AG09309 (cell line): ENCODE data around the gene TCFL5.
"Not testable (repeated sequence)": the region's sequence is repeated elsewhere in the genome, so short reads cannot be mapped to it uniquely, and the experiment has no call there.

Experiments used
- DNase-seq: peaks from one replicate; pipeline ENCODE4 v3.0.0-alpha.2; 2010; ENCODE audit warnings: low read depth
- H3K4me3 ChIP-seq: 2 replicates; pipeline ENCODE4 v1.5.1; 2011; ENCODE audit warnings: mild to moderate bottlenecking, low read depth, low read length, moderate library complexity; ENCODE audit not compliant: control insufficient read depth
- TF ChIP-seq, protein P1 (sequence below): IDR thresholded peaks from 2 replicates; pipeline ENCODE4 v1.5.1; 2011; ENCODE audit warnings: mild to moderate bottlenecking, low read depth, low read length, inconsistent platforms; ENCODE audit not compliant: insufficient read depth, control insufficient read depth; ENCODE audit errors: missing control alignments

Gene TCFL5

DNA sequence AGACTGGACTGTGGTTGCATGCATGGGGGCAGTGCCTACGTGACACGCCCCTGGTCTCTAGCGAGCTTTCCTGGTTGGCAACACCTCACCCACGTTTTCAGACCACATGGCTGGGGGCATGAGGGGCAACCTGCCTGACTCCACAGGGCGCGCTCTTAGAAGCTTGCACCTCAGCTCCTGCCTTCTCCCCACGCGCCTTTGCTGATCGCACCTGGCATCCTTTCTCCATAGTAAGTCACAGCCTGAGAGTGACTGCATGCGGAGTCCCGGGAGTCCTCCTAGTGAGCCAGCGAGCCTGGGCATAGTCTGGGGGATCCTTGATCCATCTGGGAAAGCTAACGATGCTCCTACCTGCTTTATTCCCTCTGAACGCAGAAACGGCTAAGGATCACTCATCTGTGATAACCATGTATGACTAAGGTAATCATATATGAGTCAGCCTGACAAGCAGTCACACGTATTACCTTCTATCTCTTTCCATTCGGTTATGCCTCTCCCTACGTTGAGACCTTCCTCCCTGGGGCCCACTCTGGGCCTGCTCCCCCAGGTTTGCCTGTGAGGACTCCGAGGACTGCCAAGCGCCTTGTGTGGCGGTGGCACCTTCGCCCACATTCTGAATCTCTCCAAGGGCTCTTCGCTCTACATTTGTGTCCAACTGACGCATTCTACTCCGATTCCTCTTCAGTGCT lies 4.5 kb downstream of the TCFL5 start:
- TF ChIP-seq, protein P1, sequence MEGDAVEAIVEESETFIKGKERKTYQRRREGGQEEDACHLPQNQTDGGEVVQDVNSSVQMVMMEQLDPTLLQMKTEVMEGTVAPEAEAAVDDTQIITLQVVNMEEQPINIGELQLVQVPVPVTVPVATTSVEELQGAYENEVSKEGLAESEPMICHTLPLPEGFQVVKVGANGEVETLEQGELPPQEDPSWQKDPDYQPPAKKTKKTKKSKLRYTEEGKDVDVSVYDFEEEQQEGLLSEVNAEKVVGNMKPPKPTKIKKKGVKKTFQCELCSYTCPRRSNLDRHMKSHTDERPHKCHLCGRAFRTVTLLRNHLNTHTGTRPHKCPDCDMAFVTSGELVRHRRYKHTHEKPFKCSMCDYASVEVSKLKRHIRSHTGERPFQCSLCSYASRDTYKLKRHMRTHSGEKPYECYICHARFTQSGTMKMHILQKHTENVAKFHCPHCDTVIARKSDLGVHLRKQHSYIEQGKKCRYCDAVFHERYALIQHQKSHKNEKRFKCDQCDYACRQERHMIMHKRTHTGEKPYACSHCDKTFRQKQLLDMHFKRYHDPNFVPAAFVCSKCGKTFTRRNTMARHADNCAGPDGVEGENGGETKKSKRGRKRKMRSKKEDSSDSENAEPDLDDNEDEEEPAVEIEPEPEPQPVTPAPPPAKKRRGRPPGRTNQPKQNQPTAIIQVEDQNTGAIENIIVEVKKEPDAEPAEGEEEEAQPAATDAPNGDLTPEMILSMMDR: no peak
- no peak for DNase-seq

DNA sequence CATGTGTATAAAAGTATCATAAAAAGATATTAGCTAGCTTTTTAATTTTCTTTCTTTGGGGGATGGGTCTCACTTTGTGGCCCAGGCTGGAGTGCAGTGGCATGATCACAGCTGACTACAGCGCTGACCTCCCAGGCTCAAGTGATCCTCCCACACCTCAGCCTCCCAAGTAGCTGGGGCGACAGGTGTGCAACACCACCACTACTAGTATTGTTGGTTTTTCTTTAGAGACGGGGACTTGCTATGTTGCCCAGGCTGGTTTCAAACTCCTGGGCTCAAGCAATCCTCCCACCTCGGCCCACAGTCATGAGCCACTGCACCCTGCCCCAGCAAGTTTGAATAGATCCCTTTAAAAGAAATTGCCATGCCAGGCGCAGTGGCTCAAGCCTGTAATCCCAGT lies 6.5 kb downstream of the TCFL5 start:
- no peak for DNase-seq
- TF ChIP-seq, protein P1: no peak

More for the DNA sequence above, 4.5 kb downstream of the TCFL5 start:
- no peak overlapping the region for H3K4me3 ChIP-seq

DNA sequence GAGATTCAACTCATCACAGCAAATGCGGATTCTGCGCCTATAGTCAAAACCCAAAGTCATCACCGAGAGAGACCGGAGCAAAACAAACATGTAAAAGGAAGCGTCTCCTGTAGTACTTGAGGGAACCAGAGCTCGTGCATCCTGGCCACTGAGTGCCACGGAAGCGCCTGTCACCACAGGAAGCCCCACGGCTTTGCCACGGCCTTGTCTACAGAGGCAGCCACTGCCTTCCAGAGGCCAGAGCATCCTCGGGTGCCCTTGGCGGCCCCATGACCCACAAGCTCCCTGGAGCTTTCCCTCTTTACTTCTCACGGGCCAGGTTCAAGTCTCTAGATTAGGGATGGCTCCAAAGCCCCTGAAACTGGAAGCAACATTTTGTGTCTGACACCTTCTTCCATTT lies 7.5 kb downstream of the TCFL5 start:
- TF ChIP-seq, protein P1: no peak
- DNase-seq: no peak
- no peak overlapping the region for H3K4me3 ChIP-seq

More for the DNA sequence above, 6.5 kb downstream of the TCFL5 start:
- H3K4me3 ChIP-seq: no peak overlapping the region

DNA sequence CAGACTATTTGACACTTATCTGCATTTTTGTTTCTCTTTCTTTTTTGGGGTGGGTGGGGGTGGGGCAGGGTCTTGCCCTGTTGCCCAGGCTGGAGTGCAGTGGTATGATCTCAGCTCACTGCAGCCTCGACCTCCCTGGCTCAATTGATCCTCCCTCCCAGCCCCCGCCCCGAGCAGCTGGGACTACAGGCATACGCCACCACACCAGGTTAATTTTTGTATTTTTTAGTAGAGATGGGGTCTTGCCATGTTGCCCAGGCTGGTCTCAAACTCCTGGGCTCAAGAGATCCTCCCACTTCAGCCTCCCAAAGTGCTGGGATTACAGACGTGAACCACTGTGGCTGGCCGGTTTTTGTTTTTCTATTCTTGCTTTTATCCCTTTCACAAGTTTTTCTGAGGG lies 8.3 kb downstream of the TCFL5 start:
- not testable (repeated sequence) for DNase-seq, H3K4me3 ChIP-seq

DNA sequence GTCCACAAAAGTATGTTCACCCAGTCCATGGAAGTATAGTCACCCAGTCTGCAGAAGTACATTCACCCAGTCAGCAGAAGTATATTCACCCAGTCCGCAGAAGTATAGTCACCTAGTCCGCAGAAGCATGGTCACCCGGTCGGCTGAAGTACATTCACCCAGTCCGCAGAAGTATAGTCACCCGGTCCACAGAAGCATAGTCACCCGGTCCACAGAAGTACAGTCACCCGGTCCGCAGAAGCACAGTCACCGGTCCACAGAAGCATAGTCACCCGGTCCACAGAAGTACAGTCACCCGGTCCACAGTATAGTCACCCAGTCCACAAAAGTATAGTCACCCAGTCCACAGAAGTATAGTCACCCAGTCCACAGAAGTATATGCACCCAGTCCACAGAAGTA lies 8.8 kb downstream of the TCFL5 start:
- DNase-seq: no peak
- H3K4me3 ChIP-seq: no peak overlapping the region
- TF ChIP-seq, protein P1: no peak

DNA sequence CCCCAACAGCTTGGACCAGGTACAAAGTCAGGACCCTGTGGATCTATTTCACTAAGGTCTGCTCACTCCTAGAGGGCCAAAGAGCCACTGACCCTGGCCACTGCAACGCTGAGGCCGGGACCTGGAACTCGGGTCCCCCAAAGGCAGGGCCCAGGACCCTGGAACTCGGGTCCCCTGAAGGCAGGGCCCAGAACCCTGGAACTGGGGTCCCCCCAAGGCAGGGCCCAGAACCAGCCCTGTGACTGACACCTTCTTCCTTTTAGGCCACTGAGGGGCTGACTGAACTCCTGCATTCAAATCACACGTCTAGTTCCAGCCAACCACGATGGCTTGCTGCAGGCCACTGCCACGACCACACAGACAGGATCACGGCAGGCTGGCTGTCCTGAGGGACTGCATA lies 9.4 kb downstream of the TCFL5 start:
- DNase-seq: no peak
- TF ChIP-seq, protein P1: no peak
- H3K4me3 ChIP-seq: no peak overlapping the region

DNA sequence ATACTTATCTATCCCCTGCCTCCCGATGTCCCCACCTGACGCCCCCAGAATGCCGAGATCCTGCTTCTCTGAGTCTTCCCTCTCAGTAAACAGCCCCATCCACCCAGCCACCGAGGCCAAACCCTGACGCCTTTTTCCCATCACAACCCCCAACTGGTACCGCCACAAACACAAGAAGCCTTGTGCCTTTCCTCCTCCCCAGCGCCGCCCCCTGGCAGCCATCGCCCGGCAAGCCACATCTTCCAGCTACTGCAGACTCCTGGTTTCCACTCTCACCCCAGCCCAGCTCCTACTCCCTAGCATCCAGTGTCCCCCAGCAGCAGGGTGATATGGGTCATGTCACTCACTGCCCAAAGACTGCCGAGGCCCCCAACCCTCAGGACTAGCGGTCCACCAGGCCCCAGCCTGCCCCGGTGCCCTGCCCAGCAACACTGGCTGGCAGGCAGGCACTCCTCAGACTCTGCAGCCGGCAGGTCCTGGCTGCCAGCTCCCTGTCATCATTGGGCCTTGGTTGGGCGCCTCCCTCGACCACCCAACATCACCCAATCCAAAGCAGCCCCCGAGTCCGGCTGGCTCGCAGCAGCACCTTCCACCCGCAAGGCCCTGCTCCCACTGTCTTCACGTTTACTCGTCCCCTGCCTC lies 11.2 kb downstream of the TCFL5 start:
- H3K4me3 ChIP-seq: no peak overlapping the region
- no peak for DNase-seq
- TF ChIP-seq, protein P1: no peak
